ENCODE measurements around the gene RPN2. TPM values are rescaled to one million over a fixed set of nuclear protein-coding genes. Genes with fewer than 3 reads are reported as not detected.

Gene RPN2
- total and polyA plus RNA-seq, 10 of the 15 experiments (the other 5 are each of a cell fraction or from before 2014, with no cell fraction given): 148 to 365 (median 228) TPM

DNA sequence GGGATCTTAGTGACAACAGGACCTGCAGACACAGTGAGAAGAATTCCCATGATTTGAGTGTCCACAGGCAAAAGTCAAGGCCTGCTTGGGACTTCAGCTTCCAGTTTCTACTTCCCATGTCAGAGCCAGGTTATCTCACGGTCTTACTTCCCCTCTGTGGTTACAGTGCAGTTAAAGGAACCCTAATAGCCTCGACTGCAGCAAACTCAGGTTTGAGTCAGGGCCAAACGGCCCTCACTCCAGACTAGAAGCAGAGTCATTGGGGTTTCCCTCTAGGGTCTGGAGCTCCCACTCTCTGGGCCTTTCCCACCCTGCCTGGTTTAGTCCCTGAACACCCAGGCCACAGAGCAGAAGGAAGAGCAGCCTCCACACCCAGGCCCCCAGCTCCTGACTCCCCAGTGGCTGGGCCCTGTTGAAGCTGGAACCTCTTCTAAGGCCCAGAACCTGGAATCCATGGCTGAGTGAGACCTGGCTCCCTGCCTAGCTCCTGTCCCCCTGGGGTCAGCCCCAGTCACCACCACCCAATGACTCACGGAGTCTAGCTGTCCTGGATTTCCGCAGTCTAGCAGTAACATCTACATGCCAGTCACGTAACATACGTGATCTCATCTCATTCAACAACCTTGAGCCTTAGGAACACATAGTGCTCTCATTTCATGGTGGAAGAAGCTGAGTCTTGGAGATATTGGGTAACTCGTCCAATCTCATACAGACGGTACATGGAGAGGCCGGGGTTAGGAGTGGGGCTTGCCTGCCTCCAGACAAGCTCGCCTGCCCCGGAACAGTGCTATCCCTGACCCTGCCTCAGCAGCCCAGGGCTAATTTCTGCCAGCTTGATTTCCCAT lies 91.7 kb downstream of the RPN2 start:
- Histone ChIP-seq H2AFZ (ENCODE audit: control insufficient read depth, low read depth, low read length) (peak overlapping the region; percentile 42), H3K9me3 (replicated peaks; ENCODE audit: control insufficient read depth, insufficient read depth, low read length) (no peaks in the 10 kb centered on the region), H3K4me2 (ENCODE audit: control insufficient read depth, insufficient read depth) (peak overlapping the region; percentile 24; the same call in 1 of the 2 replicates), H3K36me3 (ENCODE audit: control insufficient read depth in 2 of 2, insufficient read depth in 2 of 2, low read length in 1 of 2) (no peaks in the 10 kb centered on the region), H3K27me3 (replicated peaks in 1 of 2; ENCODE audit: control insufficient read depth in 2 of 2, insufficient read depth in 2 of 2, low read length in 1 of 2) (no peaks in the 10 kb centered on the region), H3K4me1 (ENCODE audit: control insufficient read depth, insufficient read depth, low read length) (peaks cover 44% of the 10 kb centered on the region), H3K4me3 (no peak overlapping the region), H3K79me2 (ENCODE audit: control insufficient read depth, insufficient read depth, low read length) (no peaks in the 10 kb centered on the region), H3K27ac (ENCODE audit: control insufficient read depth, insufficient read depth) (peak overlapping the region; percentile 84), H3K9ac (ENCODE audit: control insufficient read depth, insufficient read depth, low read length) (peak overlapping the region; percentile 31; the same call in 1 of the 2 replicates), H4K20me1 (ENCODE audit: control insufficient read depth, insufficient read depth) (no peaks in the 10 kb centered on the region)
- ChIA-PET SMC1A (ENCODE audit: uncharacterized antibody, unreplicated experiment) (interaction anchor here (0.6 to 8.2 kb wide), 29 partner anchors 9 to 722 kb away, joined by 3 to 129 read pairs (median 3); partner anchors contain the start of genes BLCAP and MANBAL), RAD21 (ENCODE audit: unreplicated experiment) (interaction anchor here (0.7 to 6.6 kb wide), 21 partner anchors 10 to 971 kb away, joined by 3 to 119 read pairs (median 5); partner anchors contain the start of genes BLCAP and MANBAL), CTCF (interaction anchor here (0.6 to 10.4 kb wide), 31 partner anchors 11 to 951 kb away, joined by 3 to 282 read pairs (median 4); partner anchors contain the start of genes BLCAP, MANBAL, MROH8 and RPN2), POLR2A (interaction anchor here (0.6 to 2.1 kb wide), 8 partner anchors 19 to 269 kb away, joined by 3 to 13 read pairs (median 4); partner anchors contain the start of gene MANBAL)
- FAIRE-seq (peak; percentile 92), ATAC-seq (peak; percentile 83), DNase-seq (ENCODE audit: low read depth, low spot score) (peak; percentile 79)
- in situ Hi-C loops (cut with MboI): loop anchor here (5.0 kb wide), 2 partner anchors 112 to 262 kb away; no protein-coding TSS in a partner anchor
- 75% methylated on average over 12 of the region's 12 CpGs for WGBS (ENCODE audit: insufficient coverage, insufficient replicate concordance, low lambda C conversion rate, missing lambda C conversion rate)
- BruUV-seq (replicated peaks): TSS peak; percentile 57
- intact Hi-C loops (cut with micrococcal nuclease; ENCODE audit: unreplicated experiment): loop anchor here (1.0 kb wide), 3 partner anchors 19 to 96 kb away; partner anchors contain the start of gene MANBAL
- TF ChIP-seq PAX5 (IDR thresholded peaks at IDR 0.05; ENCODE audit: borderline replicate concordance, low read depth, low read length) (no peak; the same call in 1 of the 2 replicates), MTA3 (IDR thresholded peaks at IDR 0.05; ENCODE audit: borderline replicate concordance, low read length) (peak; percentile 36; the same call in 1 of the 2 replicates), EGR1 (IDR thresholded peaks at IDR 0.05; ENCODE audit: borderline replicate concordance in 1 of 2, low read depth in 2 of 2, low read length in 2 of 2) (peak in 1 of 2 experiments; percentile 52; a peak in 1 of 3 replicates), BHLHE40 (IDR thresholded peaks at IDR 0.05; ENCODE audit: borderline replicate concordance in 1 of 2, low read depth in 2 of 2, low read length in 1 of 2) (0 out of 4 replicates have a peak, but pooled peaks of 1 of the 2 experiments have one; percentile 26), RAD21 (IDR thresholded peaks at IDR 0.05; ENCODE audit: insufficient read depth, low read depth, low read length) (peak; percentile 39; the same call in 1 of the 2 replicates), DPF2 (IDR thresholded peaks at IDR 0.05) (peak; percentile 53; the same call in 1 of the 2 replicates), KDM1A (IDR thresholded peaks at IDR 0.05; ENCODE audit: borderline replicate concordance) (no peak), ETV6 (conservative IDR thresholded peaks at IDR 0.05 in 1 of 2, IDR thresholded peaks at IDR 0.05 in 1 of 2; ENCODE audit: borderline replicate concordance in 1 of 2, low read depth in 1 of 2) (peak in 1 of 2 experiments; percentile 96; a peak in 2 of 4 replicates), SRF (IDR thresholded peaks at IDR 0.05; ENCODE audit: low read depth in 2 of 2, low read length in 2 of 2) (peak in 1 of 2 experiments; percentile 53; a peak in 1 of 4 replicates)
- TF ChIP-seq, protein P1, sequence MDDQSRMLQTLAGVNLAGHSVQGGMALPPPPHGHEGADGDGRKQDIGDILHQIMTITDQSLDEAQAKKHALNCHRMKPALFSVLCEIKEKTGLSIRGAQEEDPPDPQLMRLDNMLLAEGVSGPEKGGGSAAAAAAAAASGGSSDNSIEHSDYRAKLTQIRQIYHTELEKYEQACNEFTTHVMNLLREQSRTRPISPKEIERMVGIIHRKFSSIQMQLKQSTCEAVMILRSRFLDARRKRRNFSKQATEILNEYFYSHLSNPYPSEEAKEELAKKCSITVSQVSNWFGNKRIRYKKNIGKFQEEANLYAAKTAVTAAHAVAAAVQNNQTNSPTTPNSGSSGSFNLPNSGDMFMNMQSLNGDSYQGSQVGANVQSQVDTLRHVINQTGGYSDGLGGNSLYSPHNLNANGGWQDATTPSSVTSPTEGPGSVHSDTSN (IDR thresholded peaks at IDR 0.05; ENCODE audit: insufficient replicate concordance, low read depth, low read length): no peak
- TF ChIP-seq, protein P2, sequence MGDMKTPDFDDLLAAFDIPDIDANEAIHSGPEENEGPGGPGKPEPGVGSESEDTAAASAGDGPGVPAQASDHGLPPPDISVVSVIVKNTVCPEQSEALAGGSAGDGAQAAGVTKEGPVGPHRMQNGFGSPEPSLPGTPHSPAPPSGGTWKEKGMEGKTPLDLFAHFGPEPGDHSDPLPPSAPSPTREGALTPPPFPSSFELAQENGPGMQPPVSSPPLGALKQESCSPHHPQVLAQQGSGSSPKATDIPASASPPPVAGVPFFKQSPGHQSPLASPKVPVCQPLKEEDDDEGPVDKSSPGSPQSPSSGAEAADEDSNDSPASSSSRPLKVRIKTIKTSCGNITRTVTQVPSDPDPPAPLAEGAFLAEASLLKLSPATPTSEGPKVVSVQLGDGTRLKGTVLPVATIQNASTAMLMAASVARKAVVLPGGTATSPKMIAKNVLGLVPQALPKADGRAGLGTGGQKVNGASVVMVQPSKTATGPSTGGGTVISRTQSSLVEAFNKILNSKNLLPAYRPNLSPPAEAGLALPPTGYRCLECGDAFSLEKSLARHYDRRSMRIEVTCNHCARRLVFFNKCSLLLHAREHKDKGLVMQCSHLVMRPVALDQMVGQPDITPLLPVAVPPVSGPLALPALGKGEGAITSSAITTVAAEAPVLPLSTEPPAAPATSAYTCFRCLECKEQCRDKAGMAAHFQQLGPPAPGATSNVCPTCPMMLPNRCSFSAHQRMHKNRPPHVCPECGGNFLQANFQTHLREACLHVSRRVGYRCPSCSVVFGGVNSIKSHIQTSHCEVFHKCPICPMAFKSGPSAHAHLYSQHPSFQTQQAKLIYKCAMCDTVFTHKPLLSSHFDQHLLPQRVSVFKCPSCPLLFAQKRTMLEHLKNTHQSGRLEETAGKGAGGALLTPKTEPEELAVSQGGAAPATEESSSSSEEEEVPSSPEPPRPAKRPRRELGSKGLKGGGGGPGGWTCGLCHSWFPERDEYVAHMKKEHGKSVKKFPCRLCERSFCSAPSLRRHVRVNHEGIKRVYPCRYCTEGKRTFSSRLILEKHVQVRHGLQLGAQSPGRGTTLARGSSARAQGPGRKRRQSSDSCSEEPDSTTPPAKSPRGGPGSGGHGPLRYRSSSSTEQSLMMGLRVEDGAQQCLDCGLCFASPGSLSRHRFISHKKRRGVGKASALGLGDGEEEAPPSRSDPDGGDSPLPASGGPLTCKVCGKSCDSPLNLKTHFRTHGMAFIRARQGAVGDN (IDR thresholded peaks at IDR 0.05): 0 out of 2 replicates have a peak, but pooled peaks have one; percentile 53
- TF ChIP-seq, protein P3, sequence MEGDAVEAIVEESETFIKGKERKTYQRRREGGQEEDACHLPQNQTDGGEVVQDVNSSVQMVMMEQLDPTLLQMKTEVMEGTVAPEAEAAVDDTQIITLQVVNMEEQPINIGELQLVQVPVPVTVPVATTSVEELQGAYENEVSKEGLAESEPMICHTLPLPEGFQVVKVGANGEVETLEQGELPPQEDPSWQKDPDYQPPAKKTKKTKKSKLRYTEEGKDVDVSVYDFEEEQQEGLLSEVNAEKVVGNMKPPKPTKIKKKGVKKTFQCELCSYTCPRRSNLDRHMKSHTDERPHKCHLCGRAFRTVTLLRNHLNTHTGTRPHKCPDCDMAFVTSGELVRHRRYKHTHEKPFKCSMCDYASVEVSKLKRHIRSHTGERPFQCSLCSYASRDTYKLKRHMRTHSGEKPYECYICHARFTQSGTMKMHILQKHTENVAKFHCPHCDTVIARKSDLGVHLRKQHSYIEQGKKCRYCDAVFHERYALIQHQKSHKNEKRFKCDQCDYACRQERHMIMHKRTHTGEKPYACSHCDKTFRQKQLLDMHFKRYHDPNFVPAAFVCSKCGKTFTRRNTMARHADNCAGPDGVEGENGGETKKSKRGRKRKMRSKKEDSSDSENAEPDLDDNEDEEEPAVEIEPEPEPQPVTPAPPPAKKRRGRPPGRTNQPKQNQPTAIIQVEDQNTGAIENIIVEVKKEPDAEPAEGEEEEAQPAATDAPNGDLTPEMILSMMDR (IDR thresholded peaks at IDR 0.05 in 2 of 3, conservative IDR thresholded peaks at IDR 0.05 in 1 of 3; ENCODE audit: control insufficient read depth in 2 of 3, extremely low read depth in 1 of 3, insufficient read depth in 1 of 3, low read depth in 3 of 3, low read length in 3 of 3): no peak
